IMR-90 (cell line): Measurements from ENCODE around the gene FOXL3. TPM values are rescaled to one million over a fixed set of nuclear protein-coding genes. Genes with fewer than 3 reads are reported as not detected.

ENCODE experiments used
- ATAC-seq: fragments of 200-7000 bp; cut with Tn5 transposase; 2 replicates; pipeline ENCODE4 v1.9.1; 2020; ENCODE audit warnings: low read depth, mild to moderate bottlenecking, moderate library complexity
- BruUV-seq: library from RNA; stranded (reverse); fragments of 400-500 nt; replicated peaks from 2 replicates; lab custom pipeline; 2021; lab: Mats Ljungman, UMichigan
- CTCF ChIA-PET: fragments of 300-600 bp; formaldehyde crosslinking; extraction: SDS; loops from one replicate; lab custom pipeline; 2021; ENCODE audit warnings: antibody characterized with exemption; lab: Yijun Ruan, JAX
- POLR2A ChIA-PET: fragments of 300-600 bp; sonication (Branson Sonifier 250); formaldehyde crosslinking; loops from one replicate; lab custom pipeline; 2022; ENCODE audit warnings: antibody characterized with exemption; ENCODE audit not compliant: unreplicated experiment; lab: Charles Lee
- DNase-seq: peaks from one replicate; pipeline ENCODE4 v3.0.0; 2013
- H2AFZ ChIP-seq: replicated peaks from 2 replicates; pipeline ENCODE3; 2013; ENCODE audit warnings: low read length, mild to moderate bottlenecking; ENCODE audit not compliant: poor library complexity
- H2AK5ac ChIP-seq: 2 replicates; pipeline ENCODE4 v1.6.1; 2013; ENCODE audit warnings: low read depth, low read length, inconsistent platforms
- H2AK9ac ChIP-seq: replicated peaks from 2 replicates; pipeline ENCODE3; 2013; ENCODE audit warnings: mild to moderate bottlenecking, low read depth, low read length, moderate library complexity; ENCODE audit not compliant: poor library complexity
- H2BK120ac ChIP-seq: 2 replicates; pipeline ENCODE4 v1.6.1; 2013; ENCODE audit warnings: low read depth, low read length, inconsistent platforms
- H2BK15ac ChIP-seq: 3 replicates; pipeline ENCODE4 v1.6.1; 2013; ENCODE audit warnings: low read depth, low read length, inconsistent platforms
- H2BK20ac ChIP-seq: 2 replicates; pipeline ENCODE4 v1.6.1; 2013; ENCODE audit warnings: low read depth, mild to moderate bottlenecking, inconsistent platforms, low read length, moderate library complexity
- H2BK5ac ChIP-seq: 2 replicates; pipeline ENCODE4 v1.6.1; 2013; ENCODE audit warnings: mild to moderate bottlenecking, low read depth, low read length, inconsistent platforms; ENCODE audit not compliant: poor library complexity, severe bottlenecking
- H3K14ac ChIP-seq: replicated peaks from 2 replicates; pipeline ENCODE4 v1.6.1; 2013; ENCODE audit warnings: low read depth, low read length, inconsistent platforms
- H3K18ac ChIP-seq: 2 replicates; pipeline ENCODE4 v1.6.1; 2013; ENCODE audit warnings: low read depth, low read length, control low read depth
- H3K23ac ChIP-seq: 2 replicates; pipeline ENCODE4 v1.6.1; 2013; ENCODE audit warnings: low read depth, low read length, inconsistent platforms
- H3K27ac ChIP-seq: 2 replicates; pipeline ENCODE4 v1.5.1; 2013; ENCODE audit warnings: mild to moderate bottlenecking, control low read depth, low read length; ENCODE audit not compliant: insufficient read depth
- H3K27me3 ChIP-seq: 2 replicates; pipeline ENCODE4 v1.6.1; 2013; ENCODE audit warnings: low read length; ENCODE audit not compliant: control insufficient read depth, insufficient read depth
- H3K36me3 ChIP-seq: 2 replicates; pipeline ENCODE4 v1.6.1; 2013; ENCODE audit warnings: low read length, mixed read lengths; ENCODE audit not compliant: control insufficient read depth, insufficient read depth
- H3K4ac ChIP-seq: 2 replicates; pipeline ENCODE4 v1.6.1; 2013; ENCODE audit warnings: low read depth, low read length, inconsistent platforms
- H3K4me1 ChIP-seq: 2 replicates; pipeline ENCODE4 v1.6.1; 2013; ENCODE audit warnings: low read length, mixed read lengths; ENCODE audit not compliant: control insufficient read depth, insufficient read depth
- H3K4me2 ChIP-seq: 2 replicates; pipeline ENCODE4 v1.6.1; 2013; ENCODE audit warnings: low read depth, mild to moderate bottlenecking, control low read depth, low read length, moderate library complexity
- H3K4me3 ChIP-seq: 2 replicates; pipeline ENCODE4 v1.5.1; 2013; ENCODE audit warnings: low read depth, mild to moderate bottlenecking, control low read depth, low read length, moderate library complexity; ENCODE audit not compliant: insufficient read depth
- H3K56ac ChIP-seq: 2 replicates; pipeline ENCODE4 v1.6.1; 2013; ENCODE audit warnings: low read length, inconsistent platforms; ENCODE audit not compliant: insufficient read depth; ENCODE audit errors: extremely low read depth
- H3K79me1 ChIP-seq, 2 experiments: 2 replicates each; pipeline ENCODE4 v1.6.1; 2013; ENCODE audit warnings: low read length in 2 of 2, inconsistent platforms in 1 of 2, low read depth in 1 of 2
- H3K9ac ChIP-seq: 2 replicates; pipeline ENCODE4 v1.6.1; 2013; ENCODE audit warnings: low read depth, low read length, control low read depth
- H3K9me1 ChIP-seq: 2 replicates; pipeline ENCODE4 v1.6.1; 2013; ENCODE audit warnings: low read length, inconsistent platforms; ENCODE audit not compliant: insufficient read depth
- H3K9me3 ChIP-seq: 2 replicates; pipeline ENCODE4 v1.6.1; 2013; ENCODE audit warnings: low read length; ENCODE audit not compliant: control insufficient read depth, insufficient read depth
- H4K20me1 ChIP-seq: 2 replicates; pipeline ENCODE4 v1.6.1; 2013; ENCODE audit warnings: low read length, inconsistent platforms; ENCODE audit not compliant: insufficient read depth
- H4K5ac ChIP-seq: 2 replicates; pipeline ENCODE4 v1.6.1; 2013; ENCODE audit warnings: mild to moderate bottlenecking, low read depth, low read length, control low read depth
- H4K8ac ChIP-seq, 2 experiments: 2 replicates each; pipeline ENCODE4 v1.6.1; 2013; ENCODE audit warnings: low read depth in 2 of 2, low read length in 2 of 2, control low read depth in 1 of 2, inconsistent platforms in 1 of 2
- H4K91ac ChIP-seq: 2 replicates; pipeline ENCODE4 v1.6.1; 2013; ENCODE audit warnings: low read depth, low read length, inconsistent platforms; ENCODE audit not compliant: insufficient read depth
- BHLHE40 ChIP-seq: fragments of 150-350 bp; IDR thresholded peaks from 2 replicates; pipeline ENCODE4 v1.6.1; 2016; ENCODE audit warnings: mild to moderate bottlenecking, low read depth, low read length
- CEBPB ChIP-seq: IDR thresholded peaks from 2 replicates; pipeline ENCODE4 v1.6.1; 2012; ENCODE audit warnings: low read depth, low read length, improper control_type of control experiment
- CTCF ChIP-seq: conservative IDR thresholded peaks from 2 replicates; pipeline ENCODE4 v1.5.1; 2012; ENCODE audit warnings: mild to moderate bottlenecking, low read depth, low read length, improper control_type of control experiment
- MAFK ChIP-seq: IDR thresholded peaks from 2 replicates; pipeline ENCODE4 v1.6.1; 2012; ENCODE audit warnings: low read depth, low read length, improper control_type of control experiment
- MXI1 ChIP-seq: IDR thresholded peaks from 2 replicates; pipeline ENCODE4 v1.6.1; 2012; ENCODE audit warnings: low read depth, mild to moderate bottlenecking, low read length, moderate library complexity, borderline replicate concordance
- NFE2L2 ChIP-seq: fragments of 150-350 bp; IDR thresholded peaks from 2 replicates; pipeline ENCODE4 v1.6.1; 2016; ENCODE audit warnings: low read depth, mild to moderate bottlenecking, low read length
- RAD21 ChIP-seq: IDR thresholded peaks from 2 replicates; pipeline ENCODE4 v1.6.1; 2012; ENCODE audit warnings: low read length, improper control_type of control experiment
- RCOR1 ChIP-seq: IDR thresholded peaks from 2 replicates; pipeline ENCODE4 v1.6.1; 2012; ENCODE audit warnings: mild to moderate bottlenecking, low read length, improper control_type of control experiment; ENCODE audit not compliant: insufficient replicate concordance
- RFX5 ChIP-seq: IDR thresholded peaks from 2 replicates; pipeline ENCODE4 v1.8.0; 2012; ENCODE audit warnings: low read depth, mild to moderate bottlenecking, low read length, moderate library complexity
- SMC3 ChIP-seq: fragments of 150-350 bp; IDR thresholded peaks from 2 replicates; pipeline ENCODE4 v1.6.1; 2016; ENCODE audit warnings: low read depth, mild to moderate bottlenecking, antibody characterized with exemption, low read length, moderate library complexity
- WGBS, 2 experiments: methylation state at CpG; one replicate each; pipeline versions ENCODE4 v1.1.5 to v1.1.7; 2013; ENCODE audit warnings: missing lambda C conversion rate in 2 of 2; ENCODE audit not compliant: insufficient read length in 1 of 2; ENCODE audit errors: extremely low coverage in 2 of 2; 5-methylcytosine and 5-hydroxymethylcytosine counted together
- dilution Hi-C: fragments of 300-500 bp; cut with HindIII; formaldehyde crosslinking; loops from one replicate; pipeline ENCODE4 v1.14.3; 2018; ENCODE audit warnings: low sequenced_read_pairs; ENCODE audit not compliant: unreplicated experiment
- in situ Hi-C: fragments of 300-500 bp; cut with MboI; formaldehyde crosslinking; loops from 3 replicates; pipeline ENCODE4 v1.14.3; 2019; ENCODE audit warnings: low sequenced_read_pairs, inconsistent platforms, mixed read lengths
- intact Hi-C: fragments of 100-400 bp; cut with micrococcal nuclease; formaldehyde crosslinking; loops from 2 replicates; pipeline ENCODE4 v1.10.0; 2022
- polyA plus RNA-seq, 3 experiments: library from polyadenylated mRNA; depleted of rRNA; stranded (reverse); fragments of >200 nt; gene quantifications; 2 replicates each; pipeline ENCODE4 v1.2.3, GENCODE V29; 2012; ENCODE audit warnings: low replicate concordance in 1 of 3
- total RNA-seq: library from RNA; depleted of rRNA; stranded (reverse); fragments of >200 nt; gene quantifications from 2 replicates; pipeline ENCODE4 v1.2.3, GENCODE V29; 2012
- TF ChIP-seq, protein P1 (sequence below): fragments of 150-350 bp; IDR thresholded peaks from 2 replicates; pipeline ENCODE4 v1.6.1; 2017; ENCODE audit warnings: mild to moderate bottlenecking, antibody characterized with exemption, low read length, low read depth
- TF ChIP-seq, protein P2 (sequence below): fragments of 150-350 bp; IDR thresholded peaks from 2 replicates; pipeline ENCODE4 v1.6.1; 2016; ENCODE audit warnings: low read depth, mild to moderate bottlenecking, low read length, moderate library complexity, borderline replicate concordance

Gene FOXL3
- total and polyA plus RNA-seq, 2 of the 4 experiments (the other 2 are of a cell fraction), result not detected

DNA sequence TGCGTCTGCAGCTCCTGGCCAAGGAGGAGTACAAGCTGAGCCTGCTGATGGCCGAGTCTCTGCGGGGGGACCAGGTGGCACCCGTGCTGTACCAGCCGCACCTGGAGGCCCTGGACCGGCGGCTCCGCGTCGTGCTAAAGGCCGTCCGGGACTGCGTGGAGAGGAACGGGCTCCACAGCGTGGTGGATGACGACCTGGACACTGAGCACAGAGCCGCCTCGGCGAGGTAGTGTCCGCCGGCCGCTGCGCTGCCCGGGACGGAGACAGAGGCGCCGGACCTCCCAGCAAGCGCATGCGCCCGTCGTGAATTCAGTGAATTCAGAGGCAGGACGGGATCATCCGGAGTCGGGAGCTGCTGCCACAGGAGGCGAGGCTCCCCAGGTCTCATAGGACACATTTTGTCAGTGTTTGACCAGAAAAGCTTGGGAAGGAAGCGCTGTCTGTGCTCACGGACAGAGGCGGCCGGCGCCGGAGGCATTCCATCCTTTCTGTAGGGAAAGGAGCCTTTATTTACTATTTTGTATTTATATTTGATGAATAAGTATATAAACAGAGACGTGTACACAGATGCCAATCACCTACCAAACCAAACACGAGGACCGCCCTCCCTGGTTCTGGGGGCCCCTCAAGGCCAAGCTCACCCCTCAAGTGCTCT is 30.1 kb upstream of the FOXL3 start:
- in situ Hi-C loops, result no loop called here
- H3K14ac ChIP-seq, result no peak overlapping the region
- no peaks in the 10 kb centered on the region for H3K9me1 ChIP-seq
- intact Hi-C loops, result no loop called here
- no peak overlapping the region for H4K91ac ChIP-seq
- 95% methylated on average over 29 of the region's 44 CpGs; no CpG with 5 or more reads in 1 of the 2 experiments for WGBS, 2 experiments
- no peak overlapping the region for H3K4me2 ChIP-seq
- H3K27ac ChIP-seq, result no peak overlapping the region
- no peaks in the 10 kb centered on the region for H4K20me1 ChIP-seq
- H3K18ac ChIP-seq, result no peak overlapping the region
- H3K79me1 ChIP-seq, result no peaks in the 10 kb centered on the region
- no peak for TF ChIP-seq RFX5
- TF ChIP-seq, protein P1, sequence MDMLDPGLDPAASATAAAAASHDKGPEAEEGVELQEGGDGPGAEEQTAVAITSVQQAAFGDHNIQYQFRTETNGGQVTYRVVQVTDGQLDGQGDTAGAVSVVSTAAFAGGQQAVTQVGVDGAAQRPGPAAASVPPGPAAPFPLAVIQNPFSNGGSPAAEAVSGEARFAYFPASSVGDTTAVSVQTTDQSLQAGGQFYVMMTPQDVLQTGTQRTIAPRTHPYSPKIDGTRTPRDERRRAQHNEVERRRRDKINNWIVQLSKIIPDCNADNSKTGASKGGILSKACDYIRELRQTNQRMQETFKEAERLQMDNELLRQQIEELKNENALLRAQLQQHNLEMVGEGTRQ, result no peak
- no peak for TF ChIP-seq NFE2L2
- no peak for TF ChIP-seq CTCF
- TF ChIP-seq MAFK, result no peak
- no peak for TF ChIP-seq CEBPB
- TF ChIP-seq RCOR1, result no peak
- TF ChIP-seq, protein P2, sequence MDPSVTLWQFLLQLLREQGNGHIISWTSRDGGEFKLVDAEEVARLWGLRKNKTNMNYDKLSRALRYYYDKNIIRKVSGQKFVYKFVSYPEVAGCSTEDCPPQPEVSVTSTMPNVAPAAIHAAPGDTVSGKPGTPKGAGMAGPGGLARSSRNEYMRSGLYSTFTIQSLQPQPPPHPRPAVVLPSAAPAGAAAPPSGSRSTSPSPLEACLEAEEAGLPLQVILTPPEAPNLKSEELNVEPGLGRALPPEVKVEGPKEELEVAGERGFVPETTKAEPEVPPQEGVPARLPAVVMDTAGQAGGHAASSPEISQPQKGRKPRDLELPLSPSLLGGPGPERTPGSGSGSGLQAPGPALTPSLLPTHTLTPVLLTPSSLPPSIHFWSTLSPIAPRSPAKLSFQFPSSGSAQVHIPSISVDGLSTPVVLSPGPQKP, result no peak
- no peak for TF ChIP-seq SMC3
- TF ChIP-seq BHLHE40, result no peak
- no peak for TF ChIP-seq MXI1
- no peak for TF ChIP-seq RAD21
- no peak overlapping the region for H4K5ac ChIP-seq
- no peak overlapping the region for H2AK5ac ChIP-seq
- H4K8ac ChIP-seq, result no peak overlapping the region
- H2AK9ac ChIP-seq, result no peak overlapping the region
- H2BK120ac ChIP-seq, result no peak overlapping the region
- dilution Hi-C loops, result no loop called here
- POLR2A ChIA-PET, result no interaction called here
- no peak overlapping the region for H2AFZ ChIP-seq
- BruUV-seq, result TSS peak; percentile 89
- H3K4me3 ChIP-seq, result no peak overlapping the region
- H3K4ac ChIP-seq, result no peak overlapping the region
- H3K9me3 ChIP-seq, result peaks cover 31% of the 10 kb centered on the region
- H3K56ac ChIP-seq, result no peak overlapping the region
- no peak overlapping the region for H2BK20ac ChIP-seq
- ATAC-seq (no peak), DNase-seq (no peak)
- H2BK15ac ChIP-seq, result no peak overlapping the region
- CTCF ChIA-PET, result no interaction called here
- H3K23ac ChIP-seq, result no peak overlapping the region
- no peaks in the 10 kb centered on the region for H3K27me3 ChIP-seq
- H3K9ac ChIP-seq, result no peak overlapping the region
- peaks cover 65% of the 10 kb centered on the region for H3K36me3 ChIP-seq
- H2BK5ac ChIP-seq, result no peak overlapping the region
- no peaks in the 10 kb centered on the region for H3K4me1 ChIP-seq
